Measurements from ENCODE around the gene SHE.

GRCh38 chr1:154546264-154547063, 44.3 kb upstream of the SHE start:
- TF ChIP-seq POLR2A (IDR thresholded peaks at IDR 0.05; ENCODE audit: low read length): no peak
- no peak for TF ChIP-seq GATA1 (IDR thresholded peaks at IDR 0.05; ENCODE audit: low read depth, low read length)
